Keratinocyte (primary cell): ENCODE results near the gene ZNF84.

Source experiments
- EZH2 ChIP-seq: IDR thresholded peaks from one replicate; pipeline ENCODE4 v1.6.1; 2012; ENCODE audit warnings: inconsistent platforms, mild to moderate bottlenecking, low read length, moderate library complexity
- TF ChIP-seq, protein P1 (sequence below), 3 experiments: IDR thresholded peaks in 1 of 3; conservative IDR thresholded peaks in 1 of 3; optimal IDR thresholded peaks in 1 of 3; 2 replicates in 2 of 3; 3 replicates in 1 of 3; pipeline versions ENCODE3 to v1.5.1; 2011; ENCODE audit warnings: low read length in 3 of 3, mild to moderate bottlenecking in 3 of 3, moderate library complexity in 2 of 3, control low read depth in 1 of 3, inconsistent platforms in 1 of 3; ENCODE audit not compliant: insufficient read depth in 2 of 3; ENCODE audit errors: extremely low read depth in 1 of 3

DNA sequence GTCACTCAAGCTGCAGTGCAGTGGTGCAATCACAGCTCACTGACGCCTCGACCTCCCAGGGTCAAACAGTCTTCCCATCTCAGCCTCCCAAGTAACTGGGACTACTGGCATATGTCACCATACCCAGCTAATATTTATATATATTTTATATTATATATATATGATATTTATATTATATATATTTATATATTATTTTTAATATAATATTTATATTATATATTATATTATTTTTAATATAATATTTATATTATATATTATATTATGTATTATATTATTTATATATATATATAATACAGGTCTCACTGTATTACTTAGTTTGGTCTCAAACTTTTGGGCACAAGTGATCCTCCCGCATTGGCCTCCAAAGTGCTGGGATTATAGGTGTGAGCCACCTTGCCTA lies 9.4 kb downstream of the ZNF84 start:
- TF ChIP-seq, protein P1, sequence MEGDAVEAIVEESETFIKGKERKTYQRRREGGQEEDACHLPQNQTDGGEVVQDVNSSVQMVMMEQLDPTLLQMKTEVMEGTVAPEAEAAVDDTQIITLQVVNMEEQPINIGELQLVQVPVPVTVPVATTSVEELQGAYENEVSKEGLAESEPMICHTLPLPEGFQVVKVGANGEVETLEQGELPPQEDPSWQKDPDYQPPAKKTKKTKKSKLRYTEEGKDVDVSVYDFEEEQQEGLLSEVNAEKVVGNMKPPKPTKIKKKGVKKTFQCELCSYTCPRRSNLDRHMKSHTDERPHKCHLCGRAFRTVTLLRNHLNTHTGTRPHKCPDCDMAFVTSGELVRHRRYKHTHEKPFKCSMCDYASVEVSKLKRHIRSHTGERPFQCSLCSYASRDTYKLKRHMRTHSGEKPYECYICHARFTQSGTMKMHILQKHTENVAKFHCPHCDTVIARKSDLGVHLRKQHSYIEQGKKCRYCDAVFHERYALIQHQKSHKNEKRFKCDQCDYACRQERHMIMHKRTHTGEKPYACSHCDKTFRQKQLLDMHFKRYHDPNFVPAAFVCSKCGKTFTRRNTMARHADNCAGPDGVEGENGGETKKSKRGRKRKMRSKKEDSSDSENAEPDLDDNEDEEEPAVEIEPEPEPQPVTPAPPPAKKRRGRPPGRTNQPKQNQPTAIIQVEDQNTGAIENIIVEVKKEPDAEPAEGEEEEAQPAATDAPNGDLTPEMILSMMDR (optimal IDR thresholded peaks at IDR 0.05 in 1 of 3, IDR thresholded peaks at IDR 0.05 in 1 of 3, conservative IDR thresholded peaks at IDR 0.05 in 1 of 3; ENCODE audit: extremely low read depth in 1 of 3, insufficient read depth in 2 of 3, low read length in 3 of 3): no peak
- no peak for TF ChIP-seq EZH2
